Measurements from ENCODE around the gene FMO2. TPM values are rescaled to one million over a fixed set of nuclear protein-coding genes. Genes with fewer than 3 reads are reported as not detected.
A peak's percentile ranks its signal among the peaks of the same experiment; 100 is the strongest.

FMO2 gene
- total and polyA plus RNA-seq, 4 donors, result 5.2 to 165 (median 61.5) TPM

GRCh38 chr1:171258943-171259342, 73.8 kb downstream of the FMO2 start:
- ATAC-seq (ENCODE audit: insufficient read depth, low FRiP score) (no peak), DNase-seq (no peak)
- Histone ChIP-seq H3K27ac (ENCODE audit: low read depth in 1 of 2, low read length in 1 of 2) (no peak overlapping the region), H3K9me3 (ENCODE audit: control insufficient read depth in 4 of 4, insufficient read depth in 3 of 4, low read length in 3 of 4) (no peaks in the 10 kb centered on the region), H3K4me3 (no peak overlapping the region), H3K9ac (ENCODE audit: insufficient read depth in 1 of 2, low read length in 2 of 2) (peak overlapping the region in 1 of 2 donors; percentile 14), H3K27me3 (ENCODE audit: control insufficient read depth in 3 of 3, insufficient read depth in 3 of 3, low read length in 2 of 3) (no peaks in the 10 kb centered on the region), H3K36me3 (ENCODE audit: control insufficient read depth in 4 of 4, insufficient read depth in 4 of 4, low read length in 4 of 4) (no peaks in the 10 kb centered on the region), H3K4me1 (ENCODE audit: control insufficient read depth in 5 of 5, insufficient read depth in 5 of 5, low read length in 5 of 5) (peaks cover 0 to 33% (median 8%) of the 10 kb centered on the region in 5 donors)
- WGBS, 2 donors, result 86 to 89% methylated on average over 2 of the region's 2 CpGs
- no peak for TF ChIP-seq CTCF (IDR thresholded peaks at IDR 0.05; ENCODE audit: control extremely low read depth, extremely low read depth)

Small RNAs within 50 kb of the gene (small RNA-seq; reads per million reads assigned to genes)
- gene RF00019 (ENCODE audit: low replicate concordance), result not detected

Other genes with a start within 250 kb of the FMO2 start
- 10 to 100 TPM in 1 of 2 donors, 1 to 10 TPM in 1; 3.5 to 11.6 TPM for gene MROH9, start 249.8 kb upstream of the FMO2 start, total RNA-seq
- gene MROH9, start 249.8 kb upstream of the FMO2 start, polyA plus RNA-seq, result under 1 TPM; 0.49 to 0.71 TPM
- 1 to 10 TPM; 5.0 to 9.0 TPM for gene FMO3, start 94.4 kb upstream of the FMO2 start, total RNA-seq
- 1 to 10 TPM; 2.0 to 6.7 TPM for gene FMO3, start 94.4 kb upstream of the FMO2 start, polyA plus RNA-seq
- gene FMO1, start 63.2 kb downstream of the FMO2 start, total RNA-seq, result 1 to 10 TPM; 3.7 to 8.7 TPM
- gene FMO1, start 63.2 kb downstream of the FMO2 start, polyA plus RNA-seq, result under 1 TPM; 0.47 to 0.48 TPM
- gene FMO4, start 128.9 kb downstream of the FMO2 start, total RNA-seq, result 10 to 100 TPM in 1 of 2 donors, 1 to 10 TPM in 1; 2.7 to 12.5 TPM
- gene FMO4, start 128.9 kb downstream of the FMO2 start, polyA plus RNA-seq, result 1 to 10 TPM; 2.2 to 3.2 TPM